HG02642 (cell line): ENCODE data around the gene JAK3.

ENCODE experiments used
- ATAC-seq: cut with Tn5 transposase; IDR thresholded peaks from one replicate; pipeline ENCODE4 v1.9.1; 2021; ENCODE audit warnings: mild to moderate bottlenecking; ENCODE audit not compliant: unreplicated experiment, poor library complexity

Gene JAK3

DNA sequence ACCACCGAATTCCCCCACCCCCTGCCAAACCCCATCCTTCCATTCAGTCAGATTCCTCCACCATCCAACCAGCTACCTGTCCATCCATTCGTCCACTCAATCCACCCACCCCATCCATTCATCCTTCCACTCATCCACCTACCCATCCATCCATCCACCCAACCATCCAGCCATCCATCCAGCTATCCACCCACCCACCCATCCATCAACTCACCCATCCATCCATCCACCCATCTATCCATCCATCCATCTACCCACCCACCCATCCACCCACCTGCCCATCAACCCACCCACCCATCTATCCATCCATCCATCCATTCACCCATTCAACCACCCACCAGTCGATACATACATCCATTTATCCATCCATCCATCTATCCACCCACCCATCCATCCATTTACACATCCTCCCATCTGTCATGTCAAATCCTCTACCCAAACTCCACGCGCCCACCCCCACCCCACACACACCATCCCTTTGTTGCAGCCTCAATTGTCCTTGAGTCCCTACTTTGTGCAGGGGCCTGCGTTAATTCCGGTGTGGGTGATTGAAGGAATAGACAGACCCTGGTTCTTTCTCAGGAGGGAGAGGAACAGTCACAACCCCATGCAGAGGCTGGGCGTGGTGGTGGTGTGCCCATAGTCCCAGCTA is 18.7 kb upstream of the JAK3 start:
- ATAC-seq = no peak

DNA sequence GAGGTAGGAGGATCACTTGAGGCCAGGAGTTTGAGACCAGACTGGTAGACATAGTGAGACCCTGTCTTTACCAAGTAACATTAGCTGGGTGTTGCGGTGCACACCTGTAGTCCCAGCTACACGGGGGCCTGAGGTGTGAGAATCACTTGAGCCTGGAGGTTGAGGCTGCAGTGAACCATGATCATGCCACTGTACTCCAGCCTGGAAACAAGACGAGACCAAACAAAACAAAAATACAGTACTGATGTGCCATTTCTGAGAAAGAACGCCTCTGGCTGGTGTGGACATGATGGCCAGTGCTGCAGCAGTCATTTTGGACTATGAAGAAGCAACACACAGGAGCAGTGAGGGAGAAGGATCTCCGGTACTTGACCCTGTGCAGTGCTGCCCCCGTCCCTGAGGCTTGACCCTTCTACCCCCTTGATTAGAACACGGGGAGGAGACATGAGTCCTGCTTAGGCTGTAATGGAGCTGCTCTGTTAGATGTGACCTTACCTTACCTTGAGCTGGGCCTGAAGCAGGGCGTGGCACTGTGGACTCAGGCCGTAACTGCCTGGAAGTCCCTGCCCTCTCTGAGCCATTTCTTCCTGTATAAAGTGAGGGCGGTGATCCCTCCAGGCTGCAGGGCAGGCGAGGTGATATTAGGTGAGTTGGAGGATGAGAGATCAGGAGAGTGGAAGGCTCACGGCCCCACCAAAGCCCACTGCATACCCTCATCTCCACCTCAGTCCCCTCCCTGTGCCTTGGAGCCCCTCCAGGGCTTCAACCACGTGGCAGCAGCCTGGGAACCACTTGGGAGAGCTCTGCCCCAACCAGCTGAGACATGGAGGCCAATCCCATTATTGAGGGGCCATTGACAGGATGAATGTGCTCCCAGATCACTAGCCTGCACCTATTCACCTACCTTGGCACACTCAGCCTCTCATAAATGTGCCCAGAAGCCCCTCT is 17.9 kb upstream of the JAK3 start:
- no peak for ATAC-seq

DNA sequence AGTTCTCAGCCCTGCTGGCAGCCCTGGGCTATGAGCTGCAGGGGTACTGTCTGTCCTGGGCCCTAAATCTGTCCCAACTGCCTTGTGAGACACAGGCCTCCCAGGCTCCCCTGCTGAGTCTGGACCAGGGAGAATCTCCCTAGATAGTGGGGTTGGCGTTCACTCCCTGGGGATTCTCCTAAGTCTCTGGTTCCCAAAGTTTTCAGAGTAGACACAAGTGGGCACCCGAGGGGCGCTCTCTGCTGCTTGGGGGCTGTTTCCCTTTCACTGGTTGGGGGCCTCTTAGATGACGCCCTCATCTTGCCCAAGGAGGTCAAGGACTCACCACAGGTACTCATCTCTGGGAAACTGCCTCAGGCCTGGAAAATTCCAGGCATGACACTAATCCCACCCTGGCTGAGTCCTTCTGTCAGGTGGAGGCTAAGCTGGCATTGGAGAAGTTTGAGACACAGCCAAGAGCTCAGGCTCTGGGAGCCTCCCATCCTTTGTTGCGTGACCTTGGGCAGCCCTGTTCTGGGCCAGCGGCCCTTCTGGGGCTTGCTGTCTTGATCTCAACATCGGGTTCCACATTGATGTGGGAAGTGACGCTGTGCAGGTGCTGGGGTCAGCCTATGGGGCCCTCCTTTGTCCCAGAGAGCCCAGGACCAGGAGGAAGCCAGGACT is 15.9 kb upstream of the JAK3 start:
- ATAC-seq = no peak

DNA sequence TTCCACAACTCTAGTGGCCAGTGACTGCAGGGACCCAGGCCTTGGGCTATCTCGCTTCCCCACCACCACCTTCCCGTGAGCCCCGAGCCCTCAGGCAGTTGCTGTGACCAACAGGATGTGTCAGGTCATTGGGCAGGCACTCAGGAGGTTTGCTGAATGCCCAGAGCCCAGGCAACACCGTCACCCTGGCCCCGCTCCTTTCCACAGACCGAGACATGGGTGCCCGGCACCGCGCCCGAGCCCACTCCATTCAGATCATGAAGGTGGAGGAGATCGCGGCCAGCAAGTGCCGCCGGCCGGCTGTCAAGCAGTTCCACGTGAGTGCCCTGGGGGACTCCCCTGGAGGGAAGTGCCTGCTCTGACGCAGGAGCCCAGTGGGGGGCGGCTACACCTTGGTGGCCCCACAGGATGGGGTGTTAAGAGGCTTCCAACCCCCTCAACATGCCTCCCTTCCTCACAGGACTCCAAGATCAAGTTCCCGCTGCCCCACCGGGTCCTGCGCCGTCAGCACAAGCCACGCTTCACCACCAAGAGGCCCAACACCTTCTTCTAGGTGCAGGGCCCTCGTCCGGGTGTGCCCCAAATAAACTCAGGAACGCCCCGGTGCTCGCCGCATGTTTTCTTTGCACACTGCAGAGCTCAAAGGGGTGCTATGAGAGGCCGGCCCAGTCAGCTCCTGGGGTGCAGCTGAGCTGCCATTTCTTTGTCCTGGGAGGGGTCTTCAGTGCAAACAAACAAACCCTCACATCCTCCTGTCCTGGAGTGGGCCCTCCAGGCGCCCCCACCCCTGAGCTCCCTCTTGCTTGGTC is 15.1 kb upstream of the JAK3 start:
- no peak for ATAC-seq

DNA sequence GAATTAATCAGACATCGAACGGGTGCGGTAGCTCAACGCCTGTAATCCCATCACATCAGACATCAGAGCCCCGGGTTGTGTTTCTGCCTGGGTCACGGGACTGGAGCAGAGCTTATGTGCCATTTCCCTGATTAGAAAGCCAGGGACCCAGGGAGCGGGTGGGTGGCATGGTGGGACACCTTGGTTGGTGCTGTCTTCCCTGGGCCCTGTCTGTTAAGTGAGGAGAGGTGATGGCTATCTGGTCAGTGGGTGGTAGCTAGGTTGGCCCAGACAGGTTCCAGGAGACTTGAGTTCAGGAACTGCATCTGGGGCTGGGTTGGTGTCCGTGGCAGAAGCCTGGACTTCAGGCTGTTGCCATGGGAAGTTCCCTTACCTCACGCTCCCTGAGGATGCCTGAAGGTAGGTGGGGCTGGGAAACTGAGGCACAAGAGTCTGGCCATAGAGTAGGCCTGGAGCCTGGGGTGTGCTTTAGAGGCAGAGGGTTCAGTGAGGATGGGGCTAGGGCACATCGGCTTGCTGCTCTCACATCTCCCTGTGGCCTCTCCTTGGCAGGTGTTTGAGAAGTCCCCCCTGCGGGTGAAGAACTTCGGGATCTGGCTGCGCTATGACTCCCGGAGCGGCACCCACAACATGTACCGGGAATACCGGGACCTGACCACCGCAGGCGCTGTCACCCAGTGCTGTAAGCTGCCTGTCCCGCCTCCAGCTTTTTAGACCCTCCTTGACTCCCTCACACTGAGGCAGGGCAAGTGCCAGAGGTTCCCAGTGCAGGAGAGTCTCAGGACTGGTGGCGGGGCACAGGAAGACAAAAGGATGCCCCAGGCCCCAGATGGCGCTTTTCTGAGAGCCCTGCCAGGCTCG is 14.0 kb upstream of the JAK3 start:
- ATAC-seq = no peak

DNA sequence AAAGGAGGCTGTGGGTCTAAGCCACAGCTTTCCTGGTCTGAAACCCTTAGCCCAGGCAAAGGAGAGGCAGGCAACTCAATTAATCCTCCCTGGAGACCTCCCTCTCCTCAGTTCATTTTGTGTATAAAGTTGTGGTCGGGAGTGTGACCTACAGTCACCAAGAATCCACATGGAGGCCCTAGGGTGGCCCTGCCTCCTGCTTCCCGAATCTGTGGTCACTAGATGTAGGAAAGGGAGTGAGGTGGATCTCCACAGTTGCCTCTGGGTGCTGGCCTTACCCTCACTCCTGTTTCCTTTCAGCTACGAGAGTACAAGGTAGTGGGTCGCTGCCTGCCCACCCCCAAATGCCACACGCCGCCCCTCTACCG is 13.2 kb upstream of the JAK3 start:
- no peak for ATAC-seq

DNA sequence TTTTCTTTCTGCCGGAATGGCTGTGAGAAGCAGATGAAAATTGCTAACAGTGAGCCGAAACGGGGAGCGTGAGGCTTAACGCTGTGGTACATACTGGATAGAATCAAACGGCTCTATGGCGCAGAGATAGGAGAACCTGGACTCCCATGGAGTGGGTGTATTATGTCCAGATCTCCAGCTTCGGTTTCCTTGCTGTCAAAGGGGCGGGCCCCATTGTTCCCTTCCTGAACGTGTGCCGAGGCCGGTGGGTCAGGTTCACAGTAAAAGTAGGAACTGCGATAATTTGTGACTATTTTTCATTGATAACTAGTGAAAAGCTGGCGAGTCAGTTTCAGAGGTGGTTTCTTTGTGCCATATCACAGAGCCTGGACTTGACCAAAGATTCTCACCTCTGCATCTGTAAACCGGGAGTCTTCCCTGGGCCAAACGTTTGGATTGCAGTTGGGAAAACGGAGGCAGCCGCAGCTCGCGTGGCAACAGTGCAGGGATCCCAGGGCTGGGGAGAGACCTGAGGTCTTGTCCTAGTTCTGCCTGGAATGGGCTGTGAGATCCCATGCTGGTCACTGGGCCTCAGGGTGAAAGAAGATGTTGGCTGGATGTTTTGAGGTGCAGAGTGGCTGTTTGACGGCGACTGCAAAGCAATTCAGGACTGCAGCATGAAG is 12.7 kb upstream of the JAK3 start:
- no peak for ATAC-seq

DNA sequence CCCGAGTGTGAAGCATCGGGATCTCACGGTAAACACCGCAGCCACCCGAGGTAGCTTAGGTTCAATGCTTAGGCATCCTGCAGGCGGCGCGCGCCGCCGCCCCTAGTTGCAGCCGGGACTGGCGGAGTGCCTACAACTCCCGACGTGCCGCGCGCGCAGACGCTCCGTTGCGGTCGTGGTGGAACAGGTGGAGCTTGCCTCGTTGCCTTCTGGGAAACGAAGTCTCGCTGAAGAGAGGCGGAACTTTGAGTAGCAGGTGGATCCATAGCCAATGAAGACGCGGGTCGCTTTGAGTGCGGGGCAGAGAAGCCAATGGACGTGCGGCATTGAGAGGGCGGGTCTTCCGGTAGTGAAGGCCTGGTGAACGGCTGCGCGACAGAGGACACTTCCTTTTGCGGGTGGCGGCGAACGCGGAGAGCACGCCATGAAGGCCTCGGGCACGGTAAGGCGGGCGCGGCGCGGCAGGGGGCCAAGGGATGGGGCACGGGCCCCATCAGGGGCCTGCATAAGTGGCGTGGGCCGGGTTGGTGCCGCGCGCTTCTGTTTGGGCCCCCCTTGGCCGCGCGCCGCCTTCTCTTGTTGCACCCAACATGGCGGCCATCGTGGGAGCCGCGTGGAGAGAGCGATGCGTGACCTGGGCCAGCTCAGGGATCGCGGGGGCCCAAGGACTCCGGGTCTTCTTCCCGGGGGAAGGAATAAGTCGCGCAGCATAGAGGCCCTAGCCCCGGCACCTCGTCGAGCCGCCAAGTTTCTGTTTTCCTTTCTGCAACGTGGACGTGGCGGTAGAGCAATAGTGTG is 11.9 kb upstream of the JAK3 start, which contains the start of gene RPL18A:
Gene RPL18A, plus strand, starts transcription at position 378 of the 798 bp plus-strand sequence. Its CDS starts 47 bp downstream, at position 425.
- ATAC-seq = peak; percentile 95

DNA sequence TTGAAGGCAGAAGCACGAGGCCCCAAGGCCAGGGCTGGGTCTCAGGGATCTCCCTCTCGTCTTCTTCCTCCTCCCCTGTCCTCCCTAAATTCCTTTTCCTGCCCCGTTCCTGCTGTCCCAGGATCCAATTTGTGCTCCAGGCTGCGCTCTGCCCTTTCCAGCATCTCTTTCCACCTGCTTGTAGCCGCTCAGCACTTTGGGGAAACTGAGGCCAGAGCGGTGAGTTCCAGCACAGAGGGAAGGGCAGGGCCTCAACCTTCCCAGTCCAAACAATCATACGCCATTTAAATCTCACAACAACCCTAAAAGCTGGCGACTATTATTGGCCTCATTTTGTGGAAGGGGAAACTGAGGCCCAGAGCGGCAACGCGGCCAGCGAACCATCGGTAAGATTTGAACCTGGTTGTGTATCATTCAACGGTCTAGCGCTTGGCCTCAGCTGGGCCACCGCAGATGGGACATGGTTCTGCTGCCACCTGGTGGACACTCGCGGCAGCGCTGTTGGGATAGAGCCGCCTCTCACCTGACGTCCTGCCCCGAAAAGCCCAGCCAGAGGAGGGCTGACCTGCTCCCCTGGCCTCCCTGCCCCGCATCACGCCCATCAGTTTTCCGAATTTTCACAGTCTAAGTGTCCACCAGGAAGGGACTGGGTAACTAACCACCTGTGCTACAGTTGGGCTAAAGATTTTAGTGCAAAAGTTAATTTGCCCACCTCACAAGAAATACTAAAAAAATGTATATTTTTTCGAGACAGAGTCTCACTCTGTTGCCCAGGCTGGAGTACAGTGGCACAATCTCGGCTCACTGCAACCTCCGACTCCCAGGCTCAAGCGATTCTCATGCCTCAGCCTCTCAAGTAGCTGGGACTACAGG is 7.7 kb upstream of the JAK3 start:
- no peak for ATAC-seq

DNA sequence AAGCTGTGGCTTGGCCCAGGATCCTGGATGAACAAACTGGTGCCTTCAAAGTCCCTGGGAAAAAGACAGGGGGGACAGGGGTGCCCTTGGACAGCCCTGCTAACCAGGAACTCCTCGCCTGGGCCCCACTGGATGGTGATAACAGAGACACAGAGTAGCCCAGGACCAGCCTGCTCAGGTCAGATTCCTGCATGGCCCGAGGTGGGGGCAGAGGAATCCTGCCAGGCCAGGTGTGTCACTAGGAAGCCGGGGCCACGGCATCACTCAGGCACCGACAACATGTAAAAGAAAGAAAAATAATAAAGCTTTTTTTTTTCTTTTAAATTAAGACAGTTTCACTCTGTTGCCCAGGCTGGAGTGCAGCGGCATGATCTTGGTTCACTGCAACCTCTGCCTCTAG is 6.3 kb upstream of the JAK3 start:
- ATAC-seq = no peak

DNA sequence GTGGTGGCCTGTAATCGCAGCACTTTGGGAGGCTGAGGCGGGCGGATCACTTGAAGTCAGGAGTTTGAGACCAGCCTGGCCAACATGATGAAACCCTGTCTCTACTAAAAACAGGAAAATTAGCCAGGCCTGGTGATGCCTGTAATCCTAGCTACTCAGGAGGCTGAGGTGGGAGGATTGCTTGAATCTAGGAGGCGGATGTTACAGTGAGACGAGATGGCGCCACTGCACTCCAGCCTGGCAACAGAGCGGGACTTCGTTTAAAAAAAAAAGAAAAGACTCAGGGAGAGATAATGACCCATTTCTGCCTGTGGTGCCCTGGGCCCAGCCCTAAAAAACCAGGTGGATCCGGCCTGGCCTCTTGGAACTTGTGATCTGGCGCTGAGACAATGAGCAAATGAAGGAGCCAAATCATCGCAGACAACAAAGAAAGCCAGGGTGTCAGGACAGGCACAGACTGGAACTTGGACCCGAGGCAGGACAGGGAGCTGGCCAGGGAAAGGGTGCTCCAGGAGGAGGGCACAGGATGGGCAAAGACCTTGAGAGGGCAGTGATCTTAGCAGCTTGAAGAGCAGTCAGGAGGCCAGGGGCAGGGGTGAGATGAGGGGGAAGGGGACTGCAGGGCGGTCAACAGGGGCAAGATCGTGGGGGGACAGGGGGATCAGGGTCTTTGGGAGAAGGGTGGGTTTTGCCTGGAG is 962 bp upstream of the JAK3 start:
- no peak for ATAC-seq

DNA sequence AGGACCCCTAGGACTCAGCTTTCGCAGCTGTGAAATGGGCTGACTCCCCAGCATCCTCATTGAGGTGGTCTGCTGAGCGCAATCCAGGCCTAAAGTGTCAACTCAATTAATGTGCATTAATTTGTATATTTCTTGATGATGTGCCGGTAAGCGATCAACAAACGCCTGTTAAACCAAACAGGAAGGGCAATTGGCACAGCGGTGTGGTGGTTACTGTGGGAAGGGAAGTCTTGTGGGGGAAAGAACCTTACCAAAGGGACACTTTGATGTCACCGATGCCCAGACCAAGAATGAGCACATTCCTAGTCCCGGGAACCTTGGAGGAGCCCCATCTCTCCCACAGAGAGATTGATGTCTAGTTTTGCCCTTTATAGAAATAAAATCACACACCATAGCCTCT is 1.6 kb downstream of the JAK3 start:
- ATAC-seq = no peak

DNA sequence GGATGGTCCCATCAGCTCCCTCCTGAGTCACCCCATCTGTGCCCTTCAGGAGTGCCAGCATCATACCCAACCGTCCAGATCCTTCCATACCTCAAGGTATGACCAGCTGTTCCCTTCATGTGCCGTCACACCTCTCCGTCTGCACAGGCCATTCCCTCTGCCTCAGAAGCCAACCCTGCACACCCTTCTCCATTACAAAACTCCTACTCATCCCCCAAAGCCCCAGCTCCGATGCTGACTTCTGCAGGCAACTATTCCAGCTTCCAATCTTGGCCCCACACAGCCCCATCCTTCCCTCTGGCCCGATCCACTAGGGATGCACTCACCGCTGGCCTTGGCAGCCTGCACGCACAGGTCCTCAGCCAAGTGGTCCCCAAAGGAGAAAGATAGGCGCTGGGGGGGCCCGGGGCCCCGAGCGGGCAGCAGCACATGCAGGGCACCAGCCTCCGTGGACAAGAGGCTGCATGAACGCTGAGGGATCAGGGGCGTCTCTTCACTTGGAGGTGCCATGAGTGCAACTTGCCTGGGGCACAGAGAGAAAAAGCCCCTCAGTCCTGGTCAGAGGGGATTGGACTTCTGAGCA is 3.8 kb downstream of the JAK3 start:
- no peak for ATAC-seq

DNA sequence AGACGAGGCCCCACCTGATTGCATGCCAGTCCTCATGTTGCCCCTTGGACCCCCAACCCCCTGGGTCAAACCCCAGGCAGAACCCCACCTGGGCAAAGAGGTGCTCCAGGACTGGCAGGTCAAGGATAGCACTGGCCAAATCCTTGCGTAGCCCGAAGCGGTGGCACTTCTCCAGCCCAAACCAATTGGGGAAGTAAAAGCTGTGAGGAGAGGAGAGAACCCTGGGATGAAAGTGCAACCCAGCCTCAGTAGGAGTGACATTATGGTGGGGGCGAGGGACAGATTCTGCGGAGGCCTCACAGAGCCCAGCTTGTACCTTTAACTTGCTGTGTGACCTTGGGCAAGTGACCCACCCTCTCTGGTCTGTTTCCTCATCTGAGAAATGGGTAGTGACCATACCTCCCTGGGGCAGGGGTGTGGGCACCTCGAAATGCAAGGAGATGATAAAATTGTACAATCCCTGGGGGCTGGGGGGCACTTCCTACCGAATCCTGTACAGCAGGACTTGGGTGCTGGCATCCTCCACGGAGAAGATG is 4.4 kb downstream of the JAK3 start:
- no peak for ATAC-seq

DNA sequence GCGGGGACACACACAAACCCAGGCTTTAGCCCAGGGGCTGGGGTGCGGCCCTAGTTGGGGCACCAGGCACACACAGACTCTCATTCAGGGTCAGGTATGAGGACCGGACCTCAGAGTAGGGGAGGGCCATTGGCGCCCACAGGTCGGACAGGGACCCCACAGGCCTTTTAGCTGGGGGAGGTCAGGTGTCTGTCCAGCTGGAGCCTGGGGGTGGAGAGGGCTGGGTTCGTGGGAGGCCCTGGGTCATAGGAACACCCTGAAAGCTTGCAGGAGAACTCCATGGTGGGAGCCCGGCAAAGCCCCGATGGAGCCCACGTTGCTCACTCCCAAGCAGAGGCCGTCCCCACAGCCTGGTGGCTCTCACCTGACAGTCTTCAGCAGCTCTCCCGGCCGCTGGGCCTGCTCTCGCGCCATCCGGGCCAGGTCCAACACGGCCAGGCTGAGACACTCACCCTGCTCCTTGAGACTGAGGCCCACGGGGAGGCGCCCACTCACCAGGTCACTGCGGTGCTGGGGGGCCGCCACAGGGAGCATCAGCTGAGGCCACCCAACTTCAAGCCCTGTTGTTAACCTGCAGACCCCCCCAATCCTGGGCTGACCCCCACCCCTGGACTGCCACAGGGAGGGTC is 5.0 kb downstream of the JAK3 start:
- ATAC-seq = no peak
